Measurements from ENCODE around the gene SLC35F3. TPM values are rescaled to one million over a fixed set of nuclear protein-coding genes. Genes with fewer than 3 reads are reported as not detected.

The SLC35F3 gene
- total and polyA plus RNA-seq, 2 experiments from 2014 or later, result 1.0 to 3.2 TPM

Small RNA genes lying within 50 kb of the gene (microRNA-seq; reads per million reads assigned to microRNA genes)
- gene MIR4671, result not detected

Small RNA genes lying within 50 kb of the gene (small RNA-seq; reads per million reads assigned to genes)
- gene MIR4671 (ENCODE audit: low replicate concordance), result not detected
